HTERT RPE-1 (cell line): ENCODE data around the gene TCL1B.

Source experiments
- in situ Hi-C: fragments of 300-500 bp; cut with MboI; formaldehyde crosslinking; loops from 4 replicates; pipeline ENCODE4 v1.14.3; 2020; ENCODE audit warnings: low sequenced_read_pairs

TCL1B gene

DNA sequence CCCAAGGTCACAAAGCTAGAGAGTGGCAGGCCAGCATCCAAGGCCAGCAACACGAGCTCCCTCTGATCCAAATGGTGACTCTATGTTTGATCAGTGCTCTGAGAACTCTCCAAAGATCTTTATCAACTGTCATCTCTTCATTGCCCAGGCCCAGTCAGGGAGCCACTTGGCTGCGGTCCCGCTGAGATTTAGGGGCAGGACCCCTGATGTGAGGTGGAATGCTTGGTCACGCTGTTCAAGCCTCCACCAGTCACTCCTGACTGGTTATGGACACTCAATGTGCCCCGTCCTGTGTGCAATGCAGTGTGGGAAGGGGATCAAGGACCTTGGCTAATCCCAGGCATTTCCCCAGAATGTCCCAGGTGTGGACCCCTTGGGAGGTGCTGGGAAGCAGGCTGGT, 19.8 kb upstream of the TCL1B start:
- in situ Hi-C loops, result no loop called here

DNA sequence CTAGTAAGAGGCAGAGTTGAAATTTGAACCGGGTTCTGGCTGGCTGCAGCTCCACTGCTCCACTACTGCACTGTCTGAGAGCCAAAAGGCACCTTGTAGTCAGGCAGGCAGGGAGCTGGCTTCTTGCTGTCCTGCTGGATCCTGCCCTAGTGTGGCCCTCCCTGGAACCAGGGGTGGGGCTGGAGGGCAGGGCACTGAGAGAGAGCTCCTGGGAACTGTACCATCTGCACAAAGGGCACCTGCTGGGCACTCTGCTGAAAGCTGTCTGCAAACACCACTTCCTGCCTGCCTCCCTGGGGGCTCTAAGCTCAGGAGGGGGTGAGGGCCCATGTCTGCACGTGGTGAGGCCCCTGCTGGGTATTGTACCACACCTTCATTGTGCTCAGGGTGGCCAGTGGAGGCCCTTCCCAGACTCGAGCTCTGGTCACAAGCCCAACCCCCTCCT, 19.0 kb upstream of the TCL1B start:
- in situ Hi-C loops, result no loop called here

DNA sequence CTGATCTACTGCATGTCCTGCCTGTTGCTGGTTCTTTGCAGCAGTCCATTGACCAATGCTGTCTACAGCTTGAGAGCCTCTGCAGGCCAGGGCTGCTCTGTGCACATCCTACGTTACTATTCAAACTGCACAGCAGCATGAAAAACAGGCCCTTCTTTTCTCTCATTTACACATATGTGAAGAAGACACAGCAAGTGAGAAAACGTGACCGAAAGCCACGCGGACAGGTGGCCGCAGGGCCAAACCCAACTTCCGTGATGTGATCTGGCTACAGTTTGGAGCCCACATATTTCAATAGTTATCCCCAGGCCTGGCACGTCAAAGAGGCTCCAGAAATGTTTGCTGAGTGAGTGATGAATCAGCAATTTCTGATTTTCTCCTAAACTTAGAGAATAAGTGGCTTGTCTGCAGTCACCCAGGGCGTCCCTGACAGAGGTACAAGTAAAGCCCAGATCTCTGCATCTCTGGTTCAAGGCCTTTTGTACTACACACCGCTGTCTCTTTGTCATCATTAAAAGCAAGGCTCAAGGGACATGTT, 17.9 kb upstream of the TCL1B start:
- in situ Hi-C loops, result no loop called here

DNA sequence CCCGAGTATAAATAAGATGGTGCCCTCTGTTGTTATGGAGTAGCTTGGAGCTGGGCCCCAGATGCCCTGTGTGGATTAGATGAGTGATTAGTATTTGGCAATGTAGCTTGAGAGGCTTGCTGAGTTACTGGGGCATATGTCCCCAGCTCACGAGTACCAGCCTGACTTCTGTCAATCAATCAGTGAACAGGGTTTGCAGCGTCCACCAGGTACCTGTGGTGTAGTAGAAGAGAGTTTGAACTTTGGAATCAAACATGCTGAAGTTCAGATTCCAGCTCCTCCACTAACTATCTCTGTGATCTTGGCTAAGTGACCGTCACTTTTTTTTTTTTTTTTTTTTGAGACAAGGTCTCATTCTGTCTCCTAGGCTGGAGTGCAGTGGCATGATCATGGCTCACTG, 11.6 kb upstream of the TCL1B start:
- in situ Hi-C loops, result no loop called here

DNA sequence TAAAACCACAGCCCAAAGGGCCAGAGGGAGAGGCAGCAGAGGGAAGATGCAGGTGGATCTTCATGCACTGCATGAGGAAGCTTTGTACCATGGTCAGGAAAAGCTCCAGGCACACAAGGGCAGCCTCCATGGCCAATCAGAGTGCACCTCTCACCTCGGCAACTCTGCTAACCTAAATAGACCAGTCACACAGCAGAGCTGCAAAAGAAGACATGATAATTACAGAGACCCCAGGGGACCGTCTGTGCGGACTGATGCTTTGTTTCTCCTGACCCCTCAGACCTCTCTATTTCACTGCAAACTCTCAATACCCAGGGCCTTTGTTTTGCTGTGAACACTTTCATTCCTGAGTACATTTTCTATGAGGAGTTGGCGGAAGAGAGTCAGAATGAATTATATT, 10.7 kb upstream of the TCL1B start:
- in situ Hi-C loops, result no loop called here

DNA sequence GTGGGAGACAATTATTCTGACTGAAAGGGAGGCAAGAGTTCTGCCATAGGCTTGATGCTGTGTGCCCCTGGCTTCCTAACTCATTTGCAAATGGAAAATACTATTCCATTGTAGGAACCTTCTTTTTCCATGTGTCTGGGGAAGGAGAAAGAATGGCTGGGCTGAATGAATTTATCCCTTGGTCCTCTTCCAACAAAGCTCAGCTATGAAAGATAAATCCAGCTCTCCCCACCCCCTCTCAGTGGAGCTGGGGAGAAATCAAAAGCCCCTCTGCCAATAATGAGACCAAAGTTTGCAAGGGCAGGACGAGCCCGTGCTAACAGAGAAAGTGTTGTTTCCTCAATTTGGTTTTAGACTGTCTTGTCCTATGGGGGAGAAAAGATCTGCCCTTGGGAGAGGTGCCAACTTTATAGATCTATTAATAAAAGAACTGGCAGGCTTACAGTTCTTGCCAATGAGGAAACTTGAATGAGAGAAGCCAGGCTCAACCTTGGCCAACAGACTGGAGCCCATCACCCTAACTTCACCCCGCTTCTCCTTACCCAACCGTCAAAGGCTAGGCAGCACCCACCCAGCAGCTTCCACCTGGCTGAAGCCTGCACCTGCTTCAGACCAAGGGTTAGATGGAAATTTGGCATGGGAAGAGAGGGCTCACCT, 8.9 kb upstream of the TCL1B start:
- in situ Hi-C loops, result no loop called here

DNA sequence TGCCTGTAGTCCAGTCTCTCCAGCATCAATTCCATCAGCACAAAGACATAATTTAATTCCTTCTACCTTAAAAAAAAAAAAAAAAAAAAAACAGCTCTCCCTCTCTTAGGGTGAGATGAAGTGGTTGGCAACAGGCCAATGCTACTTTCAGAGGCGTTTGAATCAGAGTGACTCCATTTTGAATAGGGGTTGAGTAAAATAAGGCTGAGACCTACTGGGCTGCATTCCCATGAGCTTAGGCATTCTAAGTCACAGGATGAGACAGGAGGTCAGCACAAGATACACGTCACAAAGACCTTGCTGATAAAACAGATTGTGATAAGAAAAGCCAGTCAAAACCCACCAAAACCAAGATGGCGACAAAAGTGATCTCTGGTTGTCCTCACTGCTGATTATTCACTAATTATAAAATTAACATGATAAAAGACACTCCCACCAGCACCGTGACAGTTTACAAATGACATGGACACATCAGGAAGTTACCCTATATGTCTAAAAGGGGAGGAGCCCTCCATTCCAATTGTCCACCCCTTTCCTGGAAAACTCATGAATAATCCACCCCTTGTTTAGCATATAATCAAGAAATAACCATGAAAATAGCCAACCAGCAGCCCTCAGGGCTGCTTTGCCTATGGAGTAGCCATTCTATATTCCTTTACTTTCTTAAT, 6.9 kb upstream of the TCL1B start:
- in situ Hi-C loops, result no loop called here

DNA sequence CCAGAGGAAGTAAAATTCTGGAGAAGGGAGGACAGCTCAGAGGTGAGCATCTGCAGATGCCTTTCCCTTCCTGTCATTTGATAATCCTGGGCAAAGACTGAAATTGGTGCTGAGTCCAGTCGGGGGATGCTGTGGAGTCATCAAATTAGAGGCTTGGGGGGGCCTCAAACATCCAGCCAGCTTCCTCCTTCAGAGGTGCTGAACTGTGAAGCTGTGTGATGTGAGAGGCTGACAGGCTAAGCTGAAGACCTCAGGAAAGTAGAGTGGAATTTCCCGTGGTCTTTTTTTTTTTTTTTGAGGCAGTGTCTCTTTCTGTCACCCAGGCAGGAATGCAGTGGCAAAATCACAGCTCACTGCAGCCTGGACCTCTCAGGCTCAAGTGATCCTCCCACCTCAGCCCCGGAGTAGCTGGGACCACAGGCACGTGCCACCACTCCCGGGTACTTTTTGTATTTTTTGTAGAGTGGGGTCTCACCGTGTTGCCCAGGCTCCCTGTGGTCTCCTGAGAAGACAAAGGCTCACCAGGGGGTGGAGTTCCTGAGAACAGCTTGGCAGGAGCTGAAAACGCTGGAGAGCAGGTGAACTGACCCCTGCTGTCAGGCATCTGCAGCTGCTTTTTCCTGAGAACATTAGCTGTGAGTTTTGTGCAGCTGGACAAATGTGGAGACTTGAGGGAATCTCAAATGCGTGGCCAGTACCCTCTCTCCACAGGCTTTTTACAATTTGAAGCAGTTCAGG, 6.1 kb upstream of the TCL1B start:
- in situ Hi-C loops, result no loop called here

DNA sequence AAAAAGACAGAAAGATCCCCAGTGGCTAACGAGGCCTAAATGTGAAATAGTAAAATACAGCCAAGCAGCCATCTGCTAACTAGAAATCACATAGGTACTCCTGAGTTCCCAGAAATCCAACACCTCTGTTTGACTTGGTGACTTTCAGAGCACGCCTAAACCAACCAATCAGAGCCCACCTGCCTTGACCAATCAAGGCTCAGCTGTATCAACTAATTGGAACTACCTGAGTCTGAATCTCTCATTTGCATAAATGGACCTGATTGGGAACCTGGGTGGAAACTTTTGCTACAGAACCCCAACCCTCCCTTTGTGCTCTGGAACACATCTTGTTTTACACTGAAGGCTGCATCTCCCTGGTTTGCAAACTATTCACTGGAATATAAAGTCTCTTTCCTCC, 5.1 kb upstream of the TCL1B start:
- in situ Hi-C loops, result no loop called here

DNA sequence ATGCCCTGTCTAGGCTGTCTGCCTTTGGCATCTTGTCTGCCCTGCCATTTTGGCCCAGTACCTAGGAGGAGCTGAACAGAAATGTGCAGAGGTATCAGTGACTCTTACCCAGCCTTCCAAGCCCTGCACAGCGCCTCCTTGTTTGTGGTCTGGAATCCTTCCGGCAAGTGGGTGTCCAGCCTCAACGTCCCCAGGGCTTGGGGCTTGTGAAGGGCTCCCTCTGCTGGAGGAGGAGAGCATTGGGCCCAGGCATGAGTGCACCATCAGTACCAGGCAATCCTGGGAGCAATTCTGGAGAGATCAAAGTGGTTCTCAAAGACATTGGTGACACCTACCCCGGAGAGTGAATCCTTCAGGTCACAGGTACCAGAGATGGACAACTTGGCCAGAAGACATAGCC, 2.4 kb upstream of the TCL1B start:
- in situ Hi-C loops, result no loop called here

DNA sequence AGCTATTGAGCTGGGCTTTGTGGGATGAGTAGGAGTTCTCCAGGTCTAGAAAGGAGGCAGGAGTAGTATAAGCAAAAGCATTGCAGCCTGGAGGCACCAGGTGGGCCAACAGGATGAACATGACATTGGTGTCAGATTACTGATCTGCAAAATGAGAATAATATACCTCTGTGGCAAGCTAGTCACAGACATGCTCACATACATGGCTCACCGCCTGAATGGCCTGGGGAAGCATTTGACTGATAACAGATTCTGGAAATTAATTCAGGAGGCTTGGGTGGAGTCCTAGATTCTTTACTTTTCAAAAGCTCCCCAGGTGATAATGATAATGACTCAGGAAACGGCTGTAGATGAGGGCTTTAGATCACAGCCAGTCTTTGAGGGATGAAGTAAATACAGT, 709 bp downstream of the TCL1B start:
- in situ Hi-C loops, result no loop called here

DNA sequence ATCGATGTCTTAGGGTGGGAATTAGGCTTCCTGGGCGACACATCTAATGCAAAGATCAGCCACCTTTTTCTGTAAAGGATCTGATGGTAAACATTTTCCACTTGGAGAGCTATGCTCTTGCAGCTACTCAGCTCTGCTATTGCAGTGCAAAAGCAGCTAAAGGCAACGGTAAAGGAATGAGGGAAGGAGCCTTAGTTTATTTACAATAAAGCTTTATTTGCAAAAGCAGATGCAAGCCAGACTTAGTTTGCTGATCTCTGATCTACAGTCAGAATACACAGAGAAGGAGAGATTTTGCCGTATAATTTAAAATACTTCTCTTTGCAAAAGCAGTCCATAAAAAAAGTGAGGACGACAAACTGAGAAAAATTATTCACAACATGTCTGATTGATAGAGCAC, 3.2 kb downstream of the TCL1B start:
- in situ Hi-C loops, result no loop called here

DNA sequence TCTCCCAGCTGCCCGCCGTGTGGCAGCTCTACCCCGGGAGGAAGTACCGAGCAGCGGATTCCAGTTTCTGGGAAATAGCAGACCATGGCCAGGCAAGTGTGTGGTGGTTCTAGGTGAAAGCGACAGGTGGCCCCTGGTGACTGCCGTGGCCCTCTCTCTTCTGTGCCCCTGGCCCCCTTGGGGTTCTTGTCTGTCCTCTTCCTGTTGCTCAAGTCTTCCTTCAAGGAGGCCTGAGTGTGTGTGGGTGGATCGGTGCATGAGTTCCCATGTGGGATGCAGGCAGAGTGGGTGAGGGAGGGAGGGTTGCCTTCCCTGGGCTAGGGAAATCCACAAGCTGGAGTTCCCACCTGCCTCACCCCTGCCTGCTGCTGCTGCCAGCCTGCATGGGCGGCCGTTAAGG, 4.6 kb downstream of the TCL1B start:
- in situ Hi-C loops, result no loop called here

DNA sequence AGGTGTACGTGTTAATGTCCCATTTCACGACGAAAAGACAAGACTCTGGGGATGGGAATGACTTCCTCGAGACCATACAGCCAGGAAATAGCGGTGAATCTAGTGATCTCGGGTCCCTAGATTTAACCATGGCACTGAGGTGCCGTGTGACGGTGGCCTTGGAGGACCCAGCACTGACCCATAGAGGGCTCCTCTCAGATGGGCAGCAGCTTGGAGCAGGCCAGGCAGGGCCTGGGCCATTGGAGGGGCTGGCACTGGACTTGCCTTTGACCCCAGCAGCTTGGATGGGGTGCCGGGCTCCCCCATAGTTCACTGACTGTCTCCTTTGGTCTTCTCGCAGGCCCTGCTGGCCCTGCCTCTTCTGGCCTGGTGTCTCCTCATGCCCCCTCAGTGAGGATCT, 5.4 kb downstream of the TCL1B start:
- in situ Hi-C loops, result no loop called here

DNA sequence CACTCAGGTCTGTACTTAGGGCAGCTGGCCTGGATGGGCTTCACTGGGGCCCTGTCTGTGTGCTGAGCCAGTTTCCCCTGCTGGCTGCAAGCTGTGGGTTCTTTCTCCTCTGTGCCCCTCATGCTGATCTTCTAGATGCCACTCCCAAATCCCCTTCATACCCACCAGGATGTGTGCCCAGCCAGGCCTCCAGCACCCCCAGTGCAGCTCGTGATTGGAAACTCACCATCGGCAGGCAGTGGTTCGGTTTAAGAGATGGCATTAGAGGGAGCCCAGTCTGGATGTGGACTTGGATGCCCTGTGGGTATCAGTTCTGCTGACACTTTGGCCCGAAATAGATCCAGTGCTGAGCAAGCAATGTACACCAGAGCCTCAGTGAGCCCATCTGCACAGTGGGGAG, 5.9 kb downstream of the TCL1B start:
- in situ Hi-C loops, result no loop called here

DNA sequence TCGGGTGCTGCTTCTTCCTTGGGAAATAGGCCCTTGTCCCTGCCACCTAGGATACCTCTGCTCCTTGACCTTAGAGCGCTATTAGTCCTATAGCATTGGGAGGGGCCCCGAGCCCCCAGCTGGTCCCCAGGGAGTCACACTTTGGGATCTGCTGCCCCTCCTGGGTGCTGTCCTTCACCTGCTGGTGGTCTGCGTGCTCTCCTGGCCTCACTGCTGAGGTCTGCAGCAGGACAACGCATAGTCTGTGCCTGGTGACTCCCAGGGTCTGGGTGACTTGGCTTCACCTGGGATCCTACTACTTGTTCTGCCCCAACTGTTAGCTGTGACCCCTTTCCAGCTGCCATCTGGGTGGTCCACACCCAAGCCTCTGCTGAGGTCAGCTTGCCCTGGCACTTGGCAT, 8.8 kb downstream of the TCL1B start:
- in situ Hi-C loops, result no loop called here

DNA sequence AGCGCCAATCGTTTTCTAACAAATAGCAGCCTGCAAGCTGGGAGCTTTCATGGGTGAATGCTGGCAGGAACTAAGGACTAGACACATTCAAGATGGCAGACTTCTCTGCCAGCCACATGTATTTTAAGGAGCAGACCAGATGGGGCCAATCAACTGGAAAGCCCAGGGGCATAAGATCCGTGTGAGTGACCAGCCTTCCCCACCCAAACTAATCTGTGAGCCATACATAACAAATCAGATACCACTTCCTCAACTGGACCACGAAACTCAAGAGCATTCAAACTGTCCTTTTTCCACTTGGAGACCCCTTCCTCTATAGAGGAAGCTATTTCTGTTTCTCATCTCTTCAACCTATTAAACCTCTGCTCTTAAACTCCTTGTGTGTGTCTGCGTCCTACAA, 9.7 kb downstream of the TCL1B start:
- in situ Hi-C loops, result no loop called here

DNA sequence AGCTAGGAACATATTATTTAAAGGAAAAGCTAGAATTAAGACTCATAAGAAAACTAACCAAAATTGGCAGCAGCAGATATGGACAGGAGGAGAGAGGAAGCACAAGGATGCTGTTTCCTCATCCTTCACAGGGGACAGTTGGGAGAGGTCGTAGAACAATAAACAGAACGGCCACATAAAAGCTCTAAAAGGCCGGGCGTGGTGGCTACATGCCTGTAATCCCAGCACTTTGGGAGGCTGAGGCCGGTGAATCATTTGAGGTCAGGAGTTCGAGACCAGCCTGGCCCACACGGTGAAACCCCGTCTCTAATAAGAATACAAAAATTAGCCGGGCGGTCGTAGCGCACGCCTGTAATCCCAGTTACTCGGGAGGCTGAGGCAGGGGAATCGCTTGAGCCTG, 10.5 kb downstream of the TCL1B start:
- in situ Hi-C loops, result no loop called here

DNA sequence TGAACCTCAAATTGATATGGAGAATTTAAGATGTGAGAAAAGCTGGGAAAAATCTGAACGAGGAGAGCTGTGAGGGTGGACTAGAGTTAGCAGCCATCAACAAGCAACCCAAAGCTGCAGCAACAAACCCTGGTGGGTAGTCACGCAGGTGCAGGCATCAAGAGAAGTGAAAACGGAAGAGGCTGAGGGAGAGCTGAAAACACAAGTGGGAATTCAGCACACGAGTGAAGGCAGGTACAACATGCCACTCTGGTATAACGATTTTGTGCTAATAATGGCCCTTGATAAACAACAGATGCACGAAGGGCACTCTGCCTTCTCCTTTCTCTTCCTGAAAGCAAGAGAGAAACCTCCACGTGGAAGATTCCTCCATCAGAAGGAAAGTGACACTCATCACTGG, 11.5 kb downstream of the TCL1B start:
- in situ Hi-C loops, result no loop called here

DNA sequence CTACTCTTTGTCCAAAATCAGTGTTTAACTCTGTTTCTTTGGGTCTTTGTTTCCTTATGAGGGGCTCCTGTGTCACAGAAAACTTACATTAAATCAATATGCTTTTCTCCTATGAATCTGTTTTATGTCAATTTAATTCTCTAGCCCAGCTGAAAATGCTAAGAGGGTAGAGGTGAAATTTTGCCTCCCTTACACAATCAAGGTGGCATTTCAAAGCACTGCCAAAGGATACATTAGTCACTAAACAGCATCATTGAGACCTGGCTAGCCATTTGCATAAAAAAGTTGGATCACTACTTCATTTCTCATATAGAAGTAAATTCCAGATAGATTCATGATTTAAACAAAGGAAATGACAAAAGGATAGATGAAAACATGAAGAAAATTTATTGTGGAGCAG, 12.1 kb downstream of the TCL1B start:
- in situ Hi-C loops, result no loop called here

DNA sequence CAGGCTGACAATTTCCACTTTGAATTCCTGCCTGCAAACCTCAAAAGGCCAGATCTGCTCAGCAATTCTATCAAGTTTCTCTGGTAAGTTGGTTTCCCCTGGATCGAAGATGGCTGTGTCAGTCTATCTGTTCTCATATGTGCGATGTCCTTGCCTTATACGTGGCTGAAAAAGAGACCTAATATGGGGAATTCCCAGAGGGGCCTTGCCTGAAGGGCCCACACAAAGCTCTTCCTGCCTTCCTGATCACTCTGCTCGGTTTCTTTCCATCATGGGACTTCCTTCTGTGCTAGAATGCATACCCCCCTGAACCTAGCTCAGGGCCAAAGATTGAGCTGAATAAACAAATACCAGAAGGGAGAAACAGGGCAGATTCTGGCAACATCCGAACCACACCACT, 13.2 kb downstream of the TCL1B start:
- in situ Hi-C loops, result no loop called here
